NOMO-1 (cell line): Measurements from ENCODE around the gene NDUFB1.

Experiments used
- DNase-seq, 2 experiments: peaks; one replicate each; lab custom pipeline; 2025; ENCODE audit not compliant: unreplicated experiment in 2 of 2; lab: John Stamatoyannopoulos, UW

Gene NDUFB1

DNA sequence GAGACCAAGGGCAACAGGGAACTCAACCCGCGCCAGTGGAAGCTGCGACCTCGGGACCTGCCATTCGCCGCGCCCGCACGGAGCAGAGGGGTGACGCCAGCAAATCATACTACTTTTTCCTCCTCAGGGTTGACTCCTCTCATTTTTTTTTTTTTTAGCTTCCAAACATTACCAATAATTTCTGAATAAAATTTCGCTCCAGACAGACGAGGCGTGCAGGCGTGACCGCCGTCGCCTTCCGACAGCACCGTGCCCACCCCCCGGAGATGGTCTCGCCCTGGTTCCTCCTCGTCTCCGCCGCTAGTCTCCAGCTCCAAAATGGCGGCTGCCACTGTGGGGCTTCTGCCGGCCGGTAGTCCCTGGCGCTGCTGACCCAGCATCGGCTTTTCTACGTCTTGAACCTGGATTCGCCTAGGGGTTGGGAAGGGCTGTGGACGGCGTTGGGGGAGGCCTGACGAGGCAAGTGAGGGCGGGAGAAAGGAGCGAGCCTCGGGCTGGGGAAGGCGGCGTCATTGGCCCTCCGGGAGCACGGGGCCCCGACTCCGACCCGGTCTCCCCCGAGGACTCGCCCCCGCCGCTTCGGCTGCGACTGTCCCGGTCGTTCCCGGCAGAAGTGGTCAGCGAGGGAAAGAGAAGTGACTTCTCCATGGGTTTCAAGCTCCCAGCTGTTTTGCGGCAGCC is at the start of gene NDUFB1, which contains the start of gene CPSF2:
Gene NDUFB1, minus strand, starts transcription at position 37 of the 681 bp plus-strand sequence. CDS start 4,069 bp downstream, outside the sequence.
Gene CPSF2, plus strand, starts transcription at position 300 of the 681 bp plus-strand sequence. CDS start 9,016 bp downstream, outside the sequence.
- DNase-seq = peak; percentile 79 to 92

DNA sequence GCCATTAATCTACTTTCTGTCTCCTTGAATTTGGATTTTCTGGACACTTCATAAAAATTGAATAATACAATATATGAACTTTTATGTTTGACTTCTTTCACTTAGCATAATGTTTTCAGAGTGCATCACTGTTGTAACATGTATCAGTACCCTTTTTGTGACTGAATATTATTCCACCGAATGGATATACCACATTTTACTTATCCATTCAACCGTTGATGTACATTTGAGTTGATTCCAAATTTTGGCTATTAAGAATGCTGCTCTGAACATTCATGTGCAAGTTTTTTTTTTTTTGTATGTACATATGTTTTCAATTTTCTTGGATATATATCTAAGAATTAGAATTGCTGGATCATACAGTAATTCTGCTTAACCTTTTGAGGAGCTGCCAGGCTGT is 43.5 kb upstream of the NDUFB1 start:
- DNase-seq = no peak

DNA sequence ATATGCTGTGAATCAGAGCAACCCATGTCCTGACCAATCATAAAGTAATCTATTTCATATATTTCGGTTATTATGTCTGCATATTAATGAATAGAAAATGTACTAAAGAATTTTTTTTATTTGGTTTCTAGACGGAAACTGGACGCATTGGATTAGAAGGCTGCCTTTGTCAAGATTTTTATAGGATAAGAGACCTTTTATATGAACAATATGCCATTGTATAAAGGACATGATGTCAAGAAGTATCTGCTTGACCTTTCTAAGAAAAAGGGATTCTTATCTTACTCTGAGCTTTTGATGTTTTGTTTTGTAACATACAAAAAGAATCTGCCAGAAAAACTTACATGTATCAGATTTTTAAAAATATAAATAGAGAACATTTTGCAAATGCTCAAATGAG is 40.0 kb upstream of the NDUFB1 start:
- DNase-seq = no peak

DNA sequence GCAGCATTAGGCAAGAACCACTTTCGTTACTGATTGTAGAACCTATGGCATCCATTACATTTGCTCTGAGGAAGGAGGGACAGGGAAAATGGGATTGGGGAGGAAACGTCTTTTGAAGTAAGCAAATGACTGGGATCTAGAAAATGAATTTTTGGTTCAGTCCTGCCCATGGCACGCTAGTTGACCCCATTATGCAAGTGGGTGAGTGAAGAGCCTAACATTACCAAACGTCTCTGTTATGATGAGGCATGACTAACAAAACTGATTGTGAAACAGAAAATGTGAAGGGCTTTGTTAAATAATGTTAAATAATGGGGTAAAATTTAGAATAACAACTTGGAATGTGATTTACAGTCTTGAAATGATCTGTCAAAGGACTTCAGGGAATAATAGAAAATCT is 39.1 kb upstream of the NDUFB1 start:
- peak; percentile 6 to 40 for DNase-seq

DNA sequence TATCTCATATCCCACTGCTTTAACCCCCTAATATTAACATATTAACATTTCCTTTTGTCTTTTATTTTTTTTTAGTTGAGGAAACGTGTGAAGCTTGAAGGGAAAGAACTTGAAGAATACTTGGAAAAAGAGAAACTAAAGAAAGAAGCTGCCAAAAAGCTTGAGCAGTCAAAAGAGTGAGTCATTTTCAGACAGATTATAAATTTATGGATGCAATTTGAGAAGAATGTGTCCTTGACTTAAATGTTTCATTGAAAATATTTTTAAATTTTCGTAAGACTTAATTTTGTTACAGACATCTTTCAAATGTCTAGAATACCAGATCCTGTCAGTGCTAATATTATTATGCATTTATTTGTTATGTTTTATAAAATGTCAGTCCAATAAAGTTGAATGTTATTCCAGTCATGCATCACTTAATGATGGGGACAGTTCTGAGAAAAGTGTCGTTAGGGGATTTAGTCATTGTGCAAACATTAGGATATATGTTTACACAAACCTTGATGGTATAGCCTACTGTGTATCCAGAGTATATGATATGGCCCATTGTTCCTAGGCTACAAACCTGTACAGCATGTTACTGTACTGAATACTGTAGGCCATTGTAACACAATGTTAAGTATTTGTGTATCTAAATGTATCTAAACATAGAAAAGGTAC is 32.9 kb upstream of the NDUFB1 start:
- DNase-seq = no peak

DNA sequence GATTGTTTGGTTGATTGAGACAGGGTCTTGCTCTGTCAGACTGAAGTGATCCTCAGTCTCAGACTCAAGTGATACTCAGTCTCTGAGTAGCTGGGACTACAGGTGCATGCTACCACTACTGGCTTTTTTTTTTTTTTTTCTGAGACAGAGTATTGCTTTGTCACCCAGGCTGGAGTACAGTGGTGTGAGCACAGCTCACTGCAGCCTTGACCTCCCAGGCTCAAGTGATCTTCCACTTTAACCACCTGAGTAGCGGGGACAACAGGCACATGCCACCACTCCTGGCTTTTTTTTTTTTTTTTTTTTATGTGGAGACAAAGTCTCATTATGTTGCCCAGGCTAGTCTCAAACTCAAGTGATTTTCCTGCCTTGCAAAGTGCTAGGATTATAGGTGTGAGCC is 32.1 kb upstream of the NDUFB1 start:
- DNase-seq = no peak

DNA sequence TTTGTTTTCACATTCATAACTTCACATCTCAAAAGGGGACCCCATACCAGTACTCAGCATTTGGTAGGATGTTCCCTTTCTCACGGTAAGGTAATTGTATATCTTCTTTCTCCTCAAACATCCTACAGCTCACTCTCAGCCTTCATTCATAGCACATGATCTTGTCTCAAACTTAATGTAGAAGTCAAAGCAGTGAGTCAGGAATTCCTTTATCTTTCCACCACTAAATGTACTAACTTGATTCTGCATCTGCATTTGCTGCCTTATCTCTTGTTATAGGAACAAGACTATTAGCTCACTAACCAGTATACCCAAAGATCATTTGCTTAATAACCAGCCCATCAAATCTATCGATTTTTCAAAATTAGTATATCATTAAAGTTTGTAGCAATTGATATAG is 23.2 kb upstream of the NDUFB1 start:
- no peak for DNase-seq

DNA sequence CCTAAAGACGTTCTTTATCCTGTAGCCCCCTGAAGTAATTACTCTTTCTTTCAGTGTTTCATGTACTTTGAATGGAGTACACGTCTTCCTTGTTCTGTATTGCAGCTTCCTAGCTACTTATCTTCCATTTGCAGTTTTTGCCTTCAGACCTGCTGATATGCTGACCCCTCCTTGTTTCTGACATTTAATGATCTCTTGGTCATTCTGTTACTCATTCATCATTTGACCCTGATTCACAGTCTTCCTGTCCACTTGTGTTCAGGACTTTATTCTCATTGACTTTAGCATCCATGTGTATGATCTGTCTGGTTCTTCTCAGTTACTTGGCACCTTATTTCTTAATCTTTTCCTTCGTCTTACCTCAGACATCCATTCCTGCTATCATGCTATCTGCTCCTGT is 22.5 kb upstream of the NDUFB1 start:
- DNase-seq = no peak

DNA sequence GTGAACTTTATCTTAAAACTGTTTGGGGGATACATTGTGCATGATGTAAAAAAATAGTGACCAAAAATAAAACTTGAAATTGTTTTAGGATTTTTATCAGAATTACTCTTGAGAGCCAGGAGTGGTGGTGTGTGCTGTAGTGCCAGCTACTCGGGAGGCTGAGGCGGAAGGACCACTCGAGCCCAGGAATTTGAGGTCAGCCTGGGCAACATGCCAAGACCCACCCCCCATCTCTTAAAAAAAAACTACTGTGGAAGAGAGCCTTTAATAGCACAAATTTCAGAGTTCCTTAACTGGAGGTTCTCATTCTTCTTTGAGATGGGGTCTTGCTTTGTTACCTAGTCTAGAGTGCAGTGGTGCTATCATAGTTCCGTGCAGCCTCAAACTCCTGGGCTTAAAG is 21.8 kb upstream of the NDUFB1 start:
- no peak for DNase-seq

DNA sequence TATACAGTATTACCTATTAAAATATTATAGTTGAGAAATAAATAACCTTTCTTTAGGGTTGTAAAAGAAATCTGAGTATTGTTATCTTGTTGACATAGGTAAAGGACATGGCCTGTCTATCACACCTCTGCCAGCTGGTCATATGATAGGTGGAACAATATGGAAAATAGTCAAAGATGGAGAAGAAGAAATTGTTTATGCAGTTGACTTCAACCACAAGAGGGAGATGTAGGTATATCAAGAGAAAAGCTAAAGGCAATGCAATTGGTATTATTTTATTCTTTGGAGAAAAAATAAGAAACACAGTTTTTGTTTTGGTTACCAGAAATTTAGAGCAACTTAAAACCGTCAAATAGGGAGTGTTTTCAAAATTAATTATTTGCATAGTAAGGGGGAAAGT is 13.8 kb upstream of the NDUFB1 start:
- peak in 1 of 2 experiments; percentile 25 for DNase-seq

DNA sequence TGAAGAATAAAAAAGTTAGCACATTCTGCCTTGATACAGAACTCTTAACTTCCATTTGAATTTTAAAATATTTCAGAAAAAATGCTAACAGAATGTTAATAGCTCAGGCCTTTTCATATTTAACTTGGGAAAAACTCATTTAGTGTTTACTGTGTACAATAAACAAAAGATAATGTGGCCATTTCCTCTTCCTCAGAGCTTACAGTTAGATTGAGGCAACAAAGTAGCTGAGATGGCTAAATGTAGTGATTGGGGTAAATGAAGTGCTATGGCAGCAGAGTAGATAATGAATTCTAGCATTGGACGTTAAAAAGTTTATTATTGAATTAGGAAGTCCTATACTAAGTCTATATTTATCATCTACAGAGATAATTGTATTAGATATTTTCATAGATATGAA is 12.9 kb upstream of the NDUFB1 start:
- no peak for DNase-seq

DNA sequence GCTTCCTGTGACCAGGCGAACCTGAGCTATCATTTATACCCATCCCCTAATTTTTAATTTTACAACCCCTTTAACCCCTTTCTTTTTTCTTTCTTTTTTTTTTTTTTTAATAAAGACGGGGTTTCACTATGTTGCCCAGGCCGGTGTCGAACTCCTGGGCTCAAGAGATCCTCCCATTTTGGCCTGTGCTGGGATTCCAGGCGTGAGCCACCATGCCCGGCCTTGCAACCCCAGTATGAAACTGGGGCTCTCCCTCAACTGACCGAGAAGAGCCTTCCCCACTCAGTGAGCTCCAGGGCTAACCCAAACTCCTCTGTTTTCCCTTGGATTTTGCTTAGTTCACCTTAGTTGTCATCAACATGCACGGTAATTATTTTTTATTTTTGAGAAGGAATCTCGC is 1.3 kb upstream of the NDUFB1 start:
- no peak for DNase-seq

DNA sequence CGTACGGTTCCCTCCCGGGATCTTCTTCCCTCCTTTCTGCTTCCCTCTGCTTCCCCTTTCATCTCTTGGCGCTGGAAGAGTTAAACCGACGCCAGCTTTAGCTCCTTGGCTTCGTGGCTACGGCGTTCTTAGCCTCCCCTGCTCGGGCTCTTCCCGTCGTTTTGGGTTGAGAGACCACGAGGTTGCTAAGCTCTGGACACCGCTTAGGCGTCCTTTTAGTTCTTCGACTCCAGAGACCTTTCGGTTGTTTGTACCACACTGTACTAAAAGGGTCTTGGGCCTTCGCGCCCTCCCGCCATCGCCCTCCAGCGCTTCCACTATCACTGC is 808 bp upstream of the NDUFB1 start:
- peak in 1 of 2 experiments; percentile 24 for DNase-seq

DNA sequence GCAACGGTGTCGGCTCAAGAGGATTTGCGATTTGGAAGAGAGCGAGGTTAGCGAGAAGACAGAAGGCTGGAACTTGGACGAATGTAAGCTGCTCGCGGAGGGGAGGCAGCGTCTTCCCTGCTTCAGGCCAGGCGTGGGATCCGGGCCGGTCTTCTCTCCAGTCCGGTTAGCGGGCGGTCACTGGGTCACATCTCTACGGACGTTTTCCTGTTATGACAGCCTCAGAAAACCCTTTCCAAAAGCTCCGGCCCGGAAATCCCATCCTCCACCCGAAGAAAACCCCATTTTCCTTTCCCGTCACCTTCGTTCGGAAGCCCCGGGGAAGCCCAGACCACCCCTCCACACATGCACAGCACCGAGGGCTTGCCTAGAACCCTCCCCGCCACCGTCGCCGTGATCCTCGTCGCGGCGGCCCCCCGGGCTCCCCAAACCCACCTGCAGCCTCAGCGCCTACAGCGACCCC is 268 bp downstream of the NDUFB1 start:
- peak in 1 of 2 experiments; percentile 23 for DNase-seq

DNA sequence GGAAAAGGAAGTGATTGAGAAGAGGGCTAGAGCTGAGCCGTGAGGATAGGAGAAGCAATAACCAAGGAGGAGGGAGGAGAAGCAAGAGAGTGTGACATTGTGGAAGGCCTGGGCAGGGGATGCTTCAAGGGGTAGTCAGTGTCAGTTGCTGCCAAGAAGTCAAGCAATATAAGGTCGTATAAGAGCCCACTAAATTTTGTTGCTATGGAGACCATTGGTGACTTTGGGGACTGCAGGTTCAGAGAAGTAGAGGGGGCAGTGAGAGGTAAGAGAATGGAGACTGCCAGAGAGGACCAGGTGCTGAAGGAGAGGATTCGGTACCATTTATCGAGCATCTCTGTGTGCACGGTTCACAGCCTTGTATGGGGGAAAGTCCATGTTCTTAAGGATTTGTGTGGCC is 12.0 kb downstream of the NDUFB1 start:
- DNase-seq = no peak

DNA sequence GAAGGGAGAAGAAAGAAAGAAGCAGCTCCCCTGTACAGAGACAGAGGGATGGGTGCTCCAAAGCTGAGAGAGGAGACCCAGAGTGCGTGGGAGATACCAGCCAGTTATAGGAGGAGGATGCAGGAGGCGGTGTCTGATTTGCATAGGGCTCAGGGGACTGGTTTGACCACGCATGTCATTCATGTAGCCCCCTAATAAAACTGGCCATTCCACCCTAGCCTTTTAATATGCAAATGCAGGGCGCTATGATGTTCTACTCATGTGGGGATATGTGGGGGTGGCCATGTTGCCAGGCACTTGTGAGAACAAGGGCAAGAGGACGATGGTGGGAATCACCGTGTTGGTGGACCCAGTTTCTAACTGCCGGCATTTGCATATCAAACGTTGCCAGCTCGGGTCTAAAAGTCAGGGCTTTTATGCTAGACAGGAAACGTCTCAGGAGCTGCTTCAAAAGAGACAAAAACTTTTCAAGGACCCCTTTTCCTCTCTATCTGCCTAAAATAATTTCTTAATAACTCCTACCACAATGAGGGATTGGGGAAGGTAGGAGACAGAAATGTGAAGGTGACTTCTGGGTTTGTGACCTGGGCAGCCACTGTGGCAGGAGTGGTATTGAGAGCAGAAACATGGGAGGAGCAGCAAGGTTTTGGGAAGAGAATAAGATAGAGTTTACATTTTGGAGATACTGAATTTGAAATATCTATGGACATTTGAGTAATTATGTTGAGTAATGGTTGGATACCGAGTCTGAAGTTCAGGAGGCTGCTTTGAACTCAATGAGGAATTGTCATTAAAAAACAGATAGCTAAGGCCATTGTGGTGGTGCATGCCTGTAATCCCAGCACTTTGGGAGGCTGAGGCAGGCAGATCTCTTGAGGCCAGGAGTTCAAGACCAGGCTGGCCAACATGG is 12.9 kb downstream of the NDUFB1 start:
- no peak for DNase-seq

DNA sequence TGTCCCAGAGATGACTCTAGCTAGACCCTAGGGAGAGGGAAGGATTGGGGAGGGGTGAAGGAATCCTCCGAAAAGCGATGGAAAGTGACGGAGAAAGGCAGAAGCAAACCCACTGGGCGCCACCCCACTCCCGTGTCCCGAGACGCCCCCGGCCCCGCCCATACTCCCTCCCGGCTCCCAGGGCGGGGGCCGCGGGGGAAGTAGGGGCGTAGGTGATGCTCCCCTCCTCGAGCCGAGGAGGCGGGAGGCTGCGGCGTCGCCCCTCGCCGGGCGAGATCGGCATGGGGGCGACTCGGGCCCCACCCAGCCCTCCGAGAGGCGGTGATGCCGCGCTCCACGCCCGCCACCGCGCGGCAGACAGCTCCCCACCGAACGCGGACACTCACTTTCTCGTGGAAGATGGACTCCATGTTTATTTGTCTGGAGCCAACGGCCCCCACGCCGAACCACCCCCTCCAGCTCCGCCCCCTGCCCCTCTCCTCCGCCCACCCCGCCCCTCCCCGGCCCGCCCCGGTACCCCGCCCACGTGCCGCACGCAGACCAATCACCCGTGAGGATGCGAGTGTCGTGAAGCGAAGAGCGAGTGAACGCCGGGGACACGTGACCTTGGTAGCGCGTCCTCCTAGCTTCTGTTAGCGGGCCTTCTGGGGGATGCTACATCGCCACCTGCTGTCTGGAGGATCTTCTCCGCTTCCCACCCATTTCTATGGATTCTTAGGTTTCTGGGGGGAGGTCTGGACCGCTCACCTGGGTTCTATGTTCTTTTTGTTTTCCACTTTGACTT is 15.2 kb downstream of the NDUFB1 start, which contains the start of gene ATXN3:
Gene ATXN3, minus strand, starts transcription at position 440 of the 784 bp plus-strand sequence. Its CDS starts 30 bp downstream, at position 410.
- DNase-seq = peak; percentile 91 to 98

DNA sequence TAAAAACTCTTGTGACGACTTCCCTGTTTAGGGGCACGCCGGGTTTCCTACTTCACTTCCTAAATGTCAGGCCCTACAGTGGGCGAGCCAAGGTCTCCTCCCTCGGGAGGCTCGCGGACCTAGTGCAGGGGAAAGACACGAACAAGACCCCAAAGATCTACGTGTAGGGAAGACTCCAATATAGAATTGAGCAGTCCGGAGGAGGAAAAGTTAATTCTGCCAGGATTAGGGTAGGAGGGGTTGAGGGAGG is 15.7 kb downstream of the NDUFB1 start:
- peak; percentile 45 to 46 for DNase-seq

DNA sequence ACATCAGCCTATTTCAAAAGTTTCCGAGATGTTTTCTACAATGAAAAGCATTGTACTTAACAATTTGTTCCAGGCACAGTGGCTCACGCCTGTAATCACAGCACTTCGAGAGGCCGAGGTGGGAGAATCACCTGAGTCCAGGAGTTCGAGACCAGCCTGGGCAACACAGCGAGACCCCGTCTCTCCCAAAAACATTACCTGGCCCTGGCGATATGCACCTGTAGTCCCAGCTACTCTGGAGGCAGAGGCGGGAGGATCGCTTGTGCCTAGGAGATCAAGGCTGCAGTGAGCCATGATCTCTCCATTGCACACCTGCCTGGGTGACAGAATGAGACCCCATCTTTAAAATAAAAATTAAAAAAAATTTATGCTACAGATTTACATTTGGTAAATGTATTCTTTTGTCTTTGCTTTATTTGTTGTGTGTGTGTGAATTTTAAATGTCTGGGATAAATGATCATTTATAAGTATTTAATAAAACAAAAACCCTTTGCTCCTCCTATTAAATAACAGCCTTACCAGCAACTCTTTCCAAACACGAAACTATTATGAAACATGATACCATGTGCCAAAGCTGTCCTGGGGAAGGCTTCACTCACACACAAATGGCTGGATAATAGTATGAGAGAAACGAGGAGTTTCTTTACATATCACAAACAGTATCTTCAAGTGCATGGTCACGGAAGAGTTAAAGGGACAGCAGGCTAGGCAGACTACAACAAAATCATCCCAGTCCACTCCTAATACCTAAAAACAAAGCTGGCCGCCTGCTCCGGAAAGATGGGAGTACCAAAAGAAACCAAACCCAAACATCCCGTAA is 16.2 kb downstream of the NDUFB1 start:
- DNase-seq = no peak
